Fibroblast of pulmonary artery (primary cell): ENCODE data around the gene KLHL14.

Experiments used
- DNase-seq: peaks from one replicate; pipeline ENCODE4 v3.0.0-alpha.2; 2010; ENCODE audit warnings: low read depth
- H3K4me3 ChIP-seq: replicated peaks from 2 replicates; pipeline ENCODE4 v1.5.1; 2011; ENCODE audit warnings: low read depth, mild to moderate bottlenecking, control low read depth, low read length, moderate library complexity
- TF ChIP-seq, protein P1 (sequence below): IDR thresholded peaks from 2 replicates; pipeline ENCODE4 v1.5.1; 2011; ENCODE audit warnings: mild to moderate bottlenecking, control low read depth, low read length, inconsistent platforms; ENCODE audit errors: missing control alignments

Gene KLHL14

DNA sequence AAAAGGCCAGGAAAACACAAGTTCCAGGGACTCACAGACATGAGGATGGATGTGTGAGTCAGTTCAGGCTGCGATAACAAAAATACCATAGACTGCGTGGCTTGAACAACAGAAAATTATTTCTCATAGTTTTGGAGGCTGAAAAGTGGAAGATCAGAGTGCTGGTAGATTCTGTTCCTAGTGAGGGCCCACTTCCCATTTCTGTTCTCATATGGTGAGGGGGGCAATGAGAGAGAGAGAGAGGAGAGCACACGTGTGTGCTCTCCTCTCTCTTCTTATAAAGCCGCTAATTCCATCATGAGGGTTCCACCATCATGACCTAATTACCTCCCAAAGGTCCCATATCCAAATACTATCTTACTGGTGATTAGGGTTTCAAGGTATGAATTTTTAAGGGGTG lies 23.0 kb downstream of the KLHL14 start:
- TF ChIP-seq, protein P1, sequence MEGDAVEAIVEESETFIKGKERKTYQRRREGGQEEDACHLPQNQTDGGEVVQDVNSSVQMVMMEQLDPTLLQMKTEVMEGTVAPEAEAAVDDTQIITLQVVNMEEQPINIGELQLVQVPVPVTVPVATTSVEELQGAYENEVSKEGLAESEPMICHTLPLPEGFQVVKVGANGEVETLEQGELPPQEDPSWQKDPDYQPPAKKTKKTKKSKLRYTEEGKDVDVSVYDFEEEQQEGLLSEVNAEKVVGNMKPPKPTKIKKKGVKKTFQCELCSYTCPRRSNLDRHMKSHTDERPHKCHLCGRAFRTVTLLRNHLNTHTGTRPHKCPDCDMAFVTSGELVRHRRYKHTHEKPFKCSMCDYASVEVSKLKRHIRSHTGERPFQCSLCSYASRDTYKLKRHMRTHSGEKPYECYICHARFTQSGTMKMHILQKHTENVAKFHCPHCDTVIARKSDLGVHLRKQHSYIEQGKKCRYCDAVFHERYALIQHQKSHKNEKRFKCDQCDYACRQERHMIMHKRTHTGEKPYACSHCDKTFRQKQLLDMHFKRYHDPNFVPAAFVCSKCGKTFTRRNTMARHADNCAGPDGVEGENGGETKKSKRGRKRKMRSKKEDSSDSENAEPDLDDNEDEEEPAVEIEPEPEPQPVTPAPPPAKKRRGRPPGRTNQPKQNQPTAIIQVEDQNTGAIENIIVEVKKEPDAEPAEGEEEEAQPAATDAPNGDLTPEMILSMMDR: no peak
- DNase-seq: no peak
- H3K4me3 ChIP-seq: no peak overlapping the region

DNA sequence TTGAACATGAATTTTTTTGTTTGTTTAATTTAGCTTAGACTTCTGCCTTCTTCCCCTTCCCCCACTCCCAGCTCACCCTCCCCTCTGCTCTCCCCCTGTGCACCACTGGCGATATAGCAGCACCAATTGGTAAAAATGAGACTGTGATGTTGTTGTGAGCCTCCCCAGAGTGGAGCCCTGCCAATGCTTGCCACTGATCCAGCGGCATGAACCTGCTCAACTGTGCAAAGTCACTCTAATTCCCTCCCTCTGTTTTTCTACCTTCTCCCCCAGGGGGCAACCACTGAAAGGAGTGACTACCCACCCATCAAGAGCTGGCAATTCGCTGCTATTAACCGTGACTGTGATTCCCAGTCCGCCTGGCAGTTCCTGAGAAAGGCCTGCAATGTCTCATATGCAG lies 30.2 kb downstream of the KLHL14 start:
- TF ChIP-seq, protein P1: no peak
- H3K4me3 ChIP-seq: no peak overlapping the region
- no peak for DNase-seq

DNA sequence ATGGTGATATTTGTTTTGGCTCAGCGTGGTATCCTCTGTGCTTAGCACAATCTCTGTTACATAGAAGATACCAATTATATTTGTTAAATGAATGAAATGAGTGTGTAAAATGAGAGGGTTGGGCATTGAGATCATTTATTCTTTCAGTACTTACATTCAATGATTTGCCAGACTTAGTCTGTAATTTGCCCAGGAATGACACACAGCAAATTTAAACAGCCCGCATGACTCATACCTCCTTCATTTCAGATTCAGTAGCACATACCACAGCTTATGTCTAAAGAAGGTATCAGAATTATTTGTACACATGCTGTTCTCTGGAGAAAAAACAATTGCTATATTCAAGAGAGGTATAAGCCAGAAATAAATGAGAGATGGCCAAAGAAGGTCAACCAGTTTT lies 37.0 kb downstream of the KLHL14 start:
- TF ChIP-seq, protein P1: no peak
- H3K4me3 ChIP-seq: no peak overlapping the region
- DNase-seq: peak; percentile 5

DNA sequence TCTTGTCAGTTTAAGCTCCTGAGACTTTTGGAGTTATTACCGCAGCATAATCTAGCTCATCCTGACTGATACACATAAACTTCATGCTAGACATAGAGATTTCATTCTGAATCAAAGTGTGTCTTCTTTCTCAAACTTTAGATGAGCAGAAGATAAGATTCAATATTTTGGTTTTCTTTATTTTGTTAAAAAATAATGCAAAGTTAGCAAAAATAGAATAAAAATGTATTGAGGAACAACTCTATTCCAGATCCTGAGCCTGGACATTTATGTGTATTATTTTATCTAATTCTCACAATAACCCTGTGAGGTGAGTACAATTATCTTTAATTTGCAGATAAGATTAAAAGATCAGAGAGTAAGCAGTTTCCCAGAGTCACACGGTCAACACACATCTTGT lies 38.4 kb downstream of the KLHL14 start:
- DNase-seq: no peak
- TF ChIP-seq, protein P1: no peak
- no peak overlapping the region for H3K4me3 ChIP-seq

DNA sequence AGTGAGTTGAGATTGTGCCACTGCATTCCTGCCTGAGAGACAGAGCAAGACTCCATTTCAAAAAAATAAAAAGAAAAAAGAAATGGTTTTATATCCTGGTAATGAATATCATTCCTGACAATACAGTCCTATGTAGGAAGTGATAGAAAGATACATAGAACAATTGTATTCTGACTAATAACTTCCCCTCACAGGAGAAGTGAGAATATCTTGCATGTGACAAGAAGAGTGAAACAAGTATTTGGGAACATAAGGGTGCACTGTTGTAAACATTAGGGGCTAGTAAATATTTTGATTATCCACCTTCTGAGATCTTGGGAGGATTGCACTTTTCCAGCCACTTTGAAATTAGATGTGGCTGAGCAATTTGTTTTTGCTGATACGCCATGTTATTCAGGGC lies 40.7 kb downstream of the KLHL14 start:
- H3K4me3 ChIP-seq: no peak overlapping the region
- TF ChIP-seq, protein P1: no peak
- no peak for DNase-seq

DNA sequence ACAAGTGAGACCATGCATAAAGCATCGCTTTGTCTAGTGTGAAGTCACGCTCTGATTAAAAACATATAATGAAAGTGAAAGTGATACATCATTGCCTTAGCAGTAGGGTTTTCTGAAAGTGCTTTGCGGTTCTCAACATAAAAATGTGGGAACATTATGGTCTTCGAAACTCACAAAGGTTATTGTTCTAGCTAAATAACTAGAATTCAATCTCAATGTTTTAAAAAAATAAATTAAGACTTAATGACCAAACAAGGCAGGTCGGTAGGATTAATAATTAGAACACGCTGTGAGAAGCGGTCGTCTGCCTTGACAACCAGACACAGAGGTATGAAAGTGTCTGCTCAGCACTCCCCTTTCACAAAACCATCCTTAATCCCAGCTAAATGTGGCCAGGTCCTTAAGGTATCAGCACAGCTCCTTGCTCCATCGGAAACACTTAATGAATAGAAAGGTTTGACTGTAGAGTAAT lies 42.2 kb downstream of the KLHL14 start:
- no peak for DNase-seq
- TF ChIP-seq, protein P1: no peak

DNA sequence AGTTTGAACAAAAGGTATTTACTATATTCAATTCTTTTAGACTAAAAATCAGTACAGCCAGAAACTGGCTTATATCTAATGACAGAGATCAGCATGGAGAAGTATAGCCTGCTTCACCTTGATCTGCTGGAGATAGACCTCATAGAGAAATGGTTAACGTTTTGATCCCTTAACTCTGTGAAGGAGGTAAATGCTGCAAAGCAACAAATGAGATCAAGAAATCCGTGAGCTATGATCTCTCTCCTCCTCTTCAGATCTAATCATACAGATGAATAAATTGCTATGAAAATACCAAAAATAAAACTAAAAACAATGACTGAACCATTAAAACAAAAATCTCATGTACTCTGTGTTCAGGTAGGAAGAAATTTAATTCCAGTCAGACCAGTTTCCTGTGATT lies 42.8 kb downstream of the KLHL14 start:
- DNase-seq: no peak
- TF ChIP-seq, protein P1: no peak
- H3K4me3 ChIP-seq: peak overlapping the region; percentile 28

More for the DNA sequence above, 42.2 kb downstream of the KLHL14 start:
- peak overlapping the region; percentile 28 for H3K4me3 ChIP-seq
